Breast epithelium (tissue), 3 donors: ENCODE measurements around the gene IDUA.

Experiments used
- CTCF ChIP-seq, 3 donors: fragments of 450-650 bp; IDR thresholded peaks; one replicate each; pipeline ENCODE4 v1.5.1; 2016 to 2017; ENCODE audit warnings: antibody characterized with exemption in 3 of 3, mild to moderate bottlenecking in 3 of 3, moderate library complexity in 3 of 3
- POLR2A ChIP-seq: fragments of 450-650 bp; IDR thresholded peaks from one replicate; pipeline ENCODE4 v1.6.1; 2016; ENCODE audit warnings: antibody characterized with exemption, mild to moderate bottlenecking, moderate library complexity
- POLR2AphosphoS5 ChIP-seq, 3 donors: sonication (generic); formaldehyde crosslinking; IDR thresholded peaks; one replicate each; pipeline ENCODE4 v1.6.1; 2017; ENCODE audit warnings: antibody characterized with exemption in 3 of 3

DNA sequence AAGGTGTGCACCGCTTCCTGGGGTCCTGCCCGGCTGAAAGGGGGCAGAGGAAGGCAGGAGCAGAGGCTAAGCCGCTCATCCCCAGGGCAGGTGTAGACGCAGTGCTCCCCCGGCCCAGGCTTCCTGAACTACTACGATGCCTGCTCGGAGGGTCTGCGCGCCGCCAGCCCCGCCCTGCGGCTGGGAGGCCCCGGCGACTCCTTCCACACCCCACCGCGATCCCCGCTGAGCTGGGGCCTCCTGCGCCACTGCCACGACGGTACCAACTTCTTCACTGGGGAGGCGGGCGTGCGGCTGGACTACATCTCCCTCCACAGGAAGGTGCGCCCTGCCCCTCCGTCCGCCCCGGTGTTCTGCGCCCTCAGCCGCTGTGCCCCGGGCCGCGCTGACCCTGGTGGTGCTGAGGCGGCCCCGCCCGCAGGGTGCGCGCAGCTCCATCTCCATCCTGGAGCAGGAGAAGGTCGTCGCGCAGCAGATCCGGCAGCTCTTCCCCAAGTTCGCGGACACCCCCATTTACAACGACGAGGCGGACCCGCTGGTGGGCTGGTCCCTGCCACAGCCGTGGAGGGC, 14.8 kb downstream of the IDUA start:
- TF ChIP-seq CTCF (IDR thresholded peaks at IDR 0.05) = no peak
- no peak for TF ChIP-seq POLR2A
- no peak for TF ChIP-seq POLR2AphosphoS5 (IDR thresholded peaks at IDR 0.05)
